Naive B cell (primary cell): Measurements from ENCODE around the gene ATP2B2. TPM values are rescaled to one million over a fixed set of nuclear protein-coding genes. Genes with fewer than 3 reads are reported as not detected.
"Not testable (repeated sequence)": the region's sequence is repeated elsewhere in the genome, so short reads cannot be mapped to it uniquely, and the experiment has no call there.

Source experiments
- ATAC-seq, 2 donors: fragments of 150-1000 bp; cut with Tn5 transposase; 2 replicates each; pipeline ENCODE4 v1.10.0; 2021; ENCODE audit warnings: low read depth in 2 of 2, mild to moderate bottlenecking in 2 of 2, moderate library complexity in 2 of 2
- DNase-seq: peaks from one replicate; pipeline ENCODE4 v3.0.0; 2022
- H3K27ac Mint-ChIP-seq, 6 donors: one replicate each; pipeline ENCODE4 v1.8.0; 2020 to 2022; ENCODE audit warnings: mild to moderate bottlenecking in 6 of 6, mixed read lengths in 6 of 6, moderate library complexity in 5 of 6, inconsistent platforms in 2 of 6
- H3K27me3 Mint-ChIP-seq, 3 donors: one replicate each; pipeline ENCODE4 v1.8.0; 2021 to 2022; ENCODE audit warnings: mixed read lengths in 3 of 3, mild to moderate bottlenecking in 1 of 3
- H3K36me3 Mint-ChIP-seq, 2 donors: one replicate each; pipeline ENCODE4 v1.8.0; 2020 to 2022; ENCODE audit warnings: mixed read lengths in 2 of 2, inconsistent platforms in 1 of 2, mild to moderate bottlenecking in 1 of 2
- H3K4me1 Mint-ChIP-seq, 3 donors: one replicate each; pipeline ENCODE4 v1.8.0; 2020 to 2022; ENCODE audit warnings: mixed read lengths in 3 of 3, inconsistent platforms in 1 of 3, mild to moderate bottlenecking in 1 of 3, moderate library complexity in 1 of 3
- H3K4me3 Mint-ChIP-seq, 8 donors: one replicate each; pipeline ENCODE4 v1.8.0; 2020 to 2022; ENCODE audit warnings: mild to moderate bottlenecking in 8 of 8, mixed read lengths in 8 of 8, moderate library complexity in 8 of 8, inconsistent platforms in 2 of 8
- H3K9me3 Mint-ChIP-seq, 7 donors: one replicate each; pipeline ENCODE4 v1.8.0; 2020 to 2022; ENCODE audit warnings: mixed read lengths in 7 of 7, mild to moderate bottlenecking in 5 of 7, inconsistent platforms in 2 of 7, moderate library complexity in 1 of 7
- polyA plus RNA-seq, 6 donors: library from polyadenylated mRNA; unstranded; fragments of 300-500 nt; fragmentation: Illumina TruSeq; gene quantifications; one replicate each; pipeline ENCODE4 v1.2.3, GENCODE V29; 2021; ENCODE audit warnings: low read depth in 6 of 6

ATP2B2 gene
- polyA plus RNA-seq, 6 donors from 2014 or later: 0.06 TPM; not detected in 5

GRCh38 chr3:10382892-10383849 lies 122.2 kb downstream of the ATP2B2 start:
- H3K9me3 Mint-ChIP-seq: peaks cover 9 to 42% (median 27%) of the 10 kb centered on the region in 7 donors
- no peak for ATAC-seq

GRCh38 chr3:10382445-10382844 lies 122.9 kb downstream of the ATP2B2 start:
- DNase-seq, ATAC-seq, H3K4me1 Mint-ChIP-seq, H3K4me3 Mint-ChIP-seq, H3K27me3 Mint-ChIP-seq, H3K27ac Mint-ChIP-seq: not testable (repeated sequence)
- Mint-ChIP-seq H3K36me3 (peaks cover 16 to 23% of the 10 kb centered on the region in 2 donors), H3K9me3 (peaks cover 9 to 35% (median 20%) of the 10 kb centered on the region in 7 donors)

More at GRCh38 chr3:10382892-10383849, 122.2 kb downstream of the ATP2B2 start:
- DNase-seq: no peak
- Mint-ChIP-seq H3K4me1 (peaks cover 3 to 7% (median 5%) of the 10 kb centered on the region in 3 donors), H3K27ac (no peak overlapping the region), H3K36me3 (peaks cover 21 to 31% of the 10 kb centered on the region in 2 donors), H3K27me3 (no peaks in the 10 kb centered on the region), H3K4me3 (no peak overlapping the region)

GRCh38 chr3:10381336-10381735 lies 124.0 kb downstream of the ATP2B2 start:
- H3K27ac Mint-ChIP-seq: no peak overlapping the region
- DNase-seq: no peak
- ATAC-seq: no peak

GRCh38 chr3:10380906-10381305 lies 124.5 kb downstream of the ATP2B2 start:
- H3K27ac Mint-ChIP-seq: no peak overlapping the region
- H3K36me3 Mint-ChIP-seq: peaks cover 9 to 10% of the 10 kb centered on the region in 2 donors
- peaks cover 8 to 20% (median 9%) of the 10 kb centered on the region in 3 donors for H3K4me1 Mint-ChIP-seq
- no peak for DNase-seq
- no peak for ATAC-seq
- peaks cover 3 to 19% (median 6%) of the 10 kb centered on the region in 7 donors for H3K9me3 Mint-ChIP-seq
- no peak overlapping the region for H3K4me3 Mint-ChIP-seq
- peaks cover 0 to 6% (median 3%) of the 10 kb centered on the region in 3 donors for H3K27me3 Mint-ChIP-seq

More at GRCh38 chr3:10381336-10381735, 124.0 kb downstream of the ATP2B2 start:
- H3K4me1 Mint-ChIP-seq: peaks cover 4 to 19% (median 6%) of the 10 kb centered on the region in 3 donors
- H3K27me3 Mint-ChIP-seq: peaks cover 0 to 2% (median 0%) of the 10 kb centered on the region in 3 donors
- H3K36me3 Mint-ChIP-seq: peaks cover 9 to 15% of the 10 kb centered on the region in 2 donors
- no peak overlapping the region for H3K4me3 Mint-ChIP-seq
- H3K9me3 Mint-ChIP-seq: peaks cover 5 to 23% (median 9%) of the 10 kb centered on the region in 7 donors

GRCh38 chr3:10379961-10380360 lies 125.4 kb downstream of the ATP2B2 start:
- no peak for ATAC-seq
- Mint-ChIP-seq H3K27me3 (peaks cover 0 to 9% (median 4%) of the 10 kb centered on the region in 3 donors), H3K4me1 (peaks cover 6 to 19% (median 9%) of the 10 kb centered on the region in 3 donors), H3K9me3 (peaks cover 0 to 10% (median under 1%) of the 10 kb centered on the region in 7 donors), H3K36me3 (peaks cover under 1 to 1% of the 10 kb centered on the region in 2 donors), H3K4me3 (peak overlapping the region in 1 of 8 donors; percentile 3), H3K27ac (no peak overlapping the region)
- DNase-seq: no peak

GRCh38 chr3:10379161-10379560 lies 126.2 kb downstream of the ATP2B2 start:
- peaks cover 6 to 19% (median 9%) of the 10 kb centered on the region in 3 donors for H3K4me1 Mint-ChIP-seq
- H3K27ac Mint-ChIP-seq: no peak overlapping the region

GRCh38 chr3:10378742-10379141 lies 126.6 kb downstream of the ATP2B2 start:
- no peak for ATAC-seq
- Mint-ChIP-seq H3K27ac (peak overlapping the region in 1 of 6 donors; percentile 24), H3K9me3 (peaks cover 0 to 2% (median 0%) of the 10 kb centered on the region in 7 donors), H3K27me3 (peaks cover 0 to 9% (median 4%) of the 10 kb centered on the region in 3 donors), H3K4me3 (no peak overlapping the region), H3K36me3 (no peaks in the 10 kb centered on the region), H3K4me1 (peaks cover 6 to 19% (median 9%) of the 10 kb centered on the region in 3 donors)
- DNase-seq: no peak

More at GRCh38 chr3:10379161-10379560, 126.2 kb downstream of the ATP2B2 start:
- Mint-ChIP-seq H3K9me3 (peaks cover 0 to 5% (median 0%) of the 10 kb centered on the region in 7 donors), H3K4me3 (no peak overlapping the region), H3K36me3 (no peaks in the 10 kb centered on the region), H3K27me3 (peaks cover 0 to 9% (median 4%) of the 10 kb centered on the region in 3 donors)
- ATAC-seq (no peak), DNase-seq (no peak)

- DNase-seq (no peak), ATAC-seq (no peak)
- H3K9me3 Mint-ChIP-seq: peaks cover 0 to 2% (median 0%) of the 10 kb centered on the region in 7 donors
- no peaks in the 10 kb centered on the region for H3K36me3 Mint-ChIP-seq
- H3K27ac Mint-ChIP-seq: no peak overlapping the region
- peaks cover 0 to 9% (median 4%) of the 10 kb centered on the region in 3 donors for H3K27me3 Mint-ChIP-seq
- H3K4me1 Mint-ChIP-seq: peaks cover 6 to 19% (median 9%) of the 10 kb centered on the region in 3 donors
- no peak overlapping the region for H3K4me3 Mint-ChIP-seq
These were observed 127.1 kb downstream of the ATP2B2 start for GRCh38 chr3:10378246-10378645.

GRCh38 chr3:10377148-10377725 lies 128.1 kb downstream of the ATP2B2 start:
- ATAC-seq (no peak), DNase-seq (no peak)
- Mint-ChIP-seq H3K27ac (peak overlapping the region in 1 of 6 donors; percentile 75), H3K4me1 (peaks cover 6 to 19% (median 9%) of the 10 kb centered on the region in 3 donors), H3K9me3 (peaks cover 0 to 2% (median 0%) of the 10 kb centered on the region in 7 donors), H3K4me3 (peak overlapping the region in 1 of 8 donors; percentile 29), H3K36me3 (no peaks in the 10 kb centered on the region), H3K27me3 (peaks cover 0 to 9% (median 4%) of the 10 kb centered on the region in 3 donors)

GRCh38 chr3:10376353-10376752 lies 129.0 kb downstream of the ATP2B2 start:
- DNase-seq (no peak), ATAC-seq (no peak)
- peaks cover 0 to 9% (median 4%) of the 10 kb centered on the region in 3 donors for H3K27me3 Mint-ChIP-seq
- peaks cover 0 to 4% (median 0%) of the 10 kb centered on the region in 7 donors for H3K9me3 Mint-ChIP-seq
- H3K4me3 Mint-ChIP-seq: no peak overlapping the region
- peaks cover 6 to 19% (median 9%) of the 10 kb centered on the region in 3 donors for H3K4me1 Mint-ChIP-seq
- no peaks in the 10 kb centered on the region for H3K36me3 Mint-ChIP-seq
- H3K27ac Mint-ChIP-seq: peak overlapping the region in 2 of 6 donors; percentile 31 to 41

GRCh38 chr3:10375296-10376053 lies 129.9 kb downstream of the ATP2B2 start:
- peaks cover 8 to 23% (median 12%) of the 10 kb centered on the region in 3 donors for H3K4me1 Mint-ChIP-seq
- H3K36me3 Mint-ChIP-seq: no peaks in the 10 kb centered on the region
- H3K4me3 Mint-ChIP-seq: no peak overlapping the region
- DNase-seq (no peak), ATAC-seq (no peak)
- H3K9me3 Mint-ChIP-seq: peaks cover 0 to 7% (median 2%) of the 10 kb centered on the region in 7 donors
- peak overlapping the region in 2 of 6 donors; percentile 15 to 60 for H3K27ac Mint-ChIP-seq
- H3K27me3 Mint-ChIP-seq: peaks cover 3 to 9% (median 4%) of the 10 kb centered on the region in 3 donors

GRCh38 chr3:10374311-10374710 lies 131.1 kb downstream of the ATP2B2 start:
- peaks cover 4 to 9% (median 7%) of the 10 kb centered on the region in 3 donors for H3K27me3 Mint-ChIP-seq
- no peaks in the 10 kb centered on the region for H3K36me3 Mint-ChIP-seq
- ATAC-seq (no peak), DNase-seq (no peak)
- no peak overlapping the region for H3K27ac Mint-ChIP-seq
- no peak overlapping the region for H3K4me3 Mint-ChIP-seq
- peaks cover 11 to 29% (median 18%) of the 10 kb centered on the region in 3 donors for H3K4me1 Mint-ChIP-seq
- H3K9me3 Mint-ChIP-seq: peaks cover 0 to 6% (median 2%) of the 10 kb centered on the region in 7 donors
